ENCODE results near the gene RAI14.
A peak's percentile ranks its signal among the peaks of the same experiment; 100 is the strongest.
"Not testable (repeated sequence)": the region's sequence is repeated elsewhere in the genome, so short reads cannot be mapped to it uniquely, and the experiment has no call there.

RAI14 gene

DNA sequence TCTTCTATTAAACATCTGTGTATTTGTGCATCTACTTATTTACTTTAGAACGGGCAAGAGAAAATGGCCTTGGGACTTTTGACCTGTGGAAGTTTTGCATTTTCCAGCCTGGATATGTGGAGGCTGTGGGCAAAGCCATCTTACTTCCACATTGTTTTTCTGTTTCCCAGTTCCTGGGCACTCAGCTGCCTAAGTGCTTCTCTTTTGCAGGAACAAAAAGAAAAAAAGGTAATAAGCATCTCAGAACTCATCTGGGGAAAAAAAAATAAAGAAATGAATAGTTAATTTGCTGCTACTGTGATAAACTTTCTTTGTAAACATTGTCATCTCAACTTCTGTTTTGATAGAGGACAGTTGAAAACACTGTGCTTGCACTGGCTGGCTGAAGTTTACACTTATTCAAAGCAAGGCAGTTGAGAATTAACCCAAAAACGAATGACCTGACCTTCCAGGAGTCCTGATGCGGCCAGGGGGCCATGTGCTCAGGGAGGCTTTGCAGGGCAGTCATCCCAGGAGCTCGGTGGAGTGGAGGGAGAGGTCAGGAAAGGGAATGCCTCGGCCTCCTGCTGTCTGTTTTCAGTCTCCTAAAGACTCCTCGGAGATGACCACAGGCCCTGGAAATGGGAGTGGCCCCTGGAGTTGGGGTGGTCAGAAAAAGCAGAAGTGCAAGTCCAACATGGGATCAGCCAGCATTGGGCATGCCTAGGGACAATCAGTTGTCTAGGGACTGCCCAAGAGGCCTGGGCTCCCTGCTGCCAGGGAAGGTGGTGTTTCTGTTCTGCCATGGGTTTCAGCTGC, 75.5 kb downstream of the RAI14 start:
- DNase-seq (ENCODE audit: low read depth in 2 of 2), result no peak

GRCh38 chr5:34734326-34734725, 78.2 kb downstream of the RAI14 start:
- no peak for DNase-seq (ENCODE audit: low read depth in 2 of 2)

DNA sequence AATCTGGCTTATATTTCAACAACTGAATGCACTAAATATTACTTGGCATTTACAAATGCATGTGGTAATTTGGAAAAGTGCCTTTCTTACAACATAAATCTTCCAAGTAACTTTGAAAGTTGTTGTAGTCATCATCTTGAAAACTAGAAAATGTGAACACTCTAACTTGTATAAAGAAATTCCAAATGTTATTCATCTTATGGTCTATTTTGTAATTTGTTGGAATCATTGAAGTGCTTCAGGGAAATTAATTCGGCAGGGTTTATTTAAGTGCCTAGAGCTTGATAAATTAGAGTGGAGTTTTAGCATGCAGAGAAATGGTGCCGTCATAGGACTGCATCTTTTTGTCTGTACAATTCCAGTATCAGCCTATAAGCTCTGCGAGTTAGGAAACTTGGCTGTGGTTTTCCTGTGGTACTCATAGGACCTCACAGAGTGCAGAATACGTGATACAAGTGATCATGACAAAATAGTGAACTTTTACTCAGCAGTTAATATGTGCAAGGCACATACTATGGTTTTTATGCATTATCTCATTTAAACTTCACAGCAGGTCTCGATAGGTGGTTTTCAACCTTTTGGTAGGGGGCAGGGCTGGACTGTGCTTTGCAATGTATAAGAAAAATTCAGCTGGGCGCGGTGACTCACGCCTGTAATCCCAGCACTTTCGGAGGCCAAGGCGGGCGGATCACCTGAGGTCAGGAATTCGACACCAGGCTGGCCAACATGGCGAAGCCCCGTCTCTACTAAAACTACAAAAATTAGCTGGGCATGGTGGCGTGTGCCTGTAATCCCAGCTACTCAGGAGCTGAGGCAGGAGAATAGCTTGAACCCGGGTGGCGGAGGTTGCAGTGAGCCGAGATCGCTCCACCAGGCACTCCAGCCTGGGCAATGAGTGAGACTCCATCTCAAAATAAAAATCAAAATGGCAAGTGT, 79.6 kb downstream of the RAI14 start:
- DNase-seq (ENCODE audit: low read depth in 2 of 2), result peak; percentile 90 to 93

DNA sequence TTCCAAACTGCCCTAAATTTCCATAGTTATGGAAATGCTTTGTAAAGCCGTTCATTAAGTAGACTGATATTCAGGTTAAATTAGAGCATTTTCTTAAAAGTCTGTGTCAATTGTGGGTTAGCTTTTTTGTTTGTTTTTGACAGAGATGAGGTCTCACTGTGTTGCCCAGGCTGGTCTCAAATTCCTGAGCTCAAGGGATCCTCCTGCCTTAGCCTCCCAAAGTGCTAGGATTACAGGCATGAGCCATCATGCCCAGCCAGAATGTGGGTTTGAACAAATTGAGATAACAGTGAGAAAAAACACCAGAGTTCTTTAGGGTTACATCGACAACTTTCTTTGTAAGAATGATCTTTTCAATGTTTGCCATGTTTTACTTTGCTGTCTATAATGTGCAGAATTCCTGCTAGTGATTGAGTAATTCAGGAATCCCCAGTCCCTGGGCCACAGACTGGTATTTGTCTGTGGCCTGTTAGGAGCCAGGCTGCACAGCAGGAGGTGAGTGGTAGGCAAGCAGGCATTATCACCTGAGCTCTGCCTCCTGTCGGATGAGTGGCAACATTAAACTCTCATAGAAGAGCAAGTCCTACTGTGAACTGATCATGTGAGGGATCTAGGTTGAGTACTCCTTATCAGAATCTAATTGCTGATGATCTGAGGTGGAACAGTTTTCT, 80.5 kb downstream of the RAI14 start:
- no peak for DNase-seq (ENCODE audit: low read depth in 2 of 2)

DNA sequence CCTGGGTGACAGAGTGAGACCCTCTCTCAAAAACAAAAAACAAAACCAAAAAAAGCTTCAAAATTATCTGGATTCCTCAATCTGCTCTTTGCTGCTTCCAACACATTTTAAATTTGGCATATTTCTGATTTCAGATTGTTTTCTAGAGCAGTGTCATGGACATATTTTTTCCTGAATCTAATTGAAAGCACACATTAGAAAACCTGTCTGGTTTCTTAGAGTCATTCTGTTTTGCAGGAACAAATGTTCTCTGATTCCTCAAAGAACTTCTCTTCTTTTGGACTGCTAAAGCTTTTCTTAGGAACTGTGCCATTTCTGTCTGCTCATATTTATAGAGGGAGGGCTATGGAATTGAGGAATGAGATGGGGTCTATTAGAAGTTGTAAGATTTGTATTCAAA, 81.6 kb downstream of the RAI14 start:
- DNase-seq (ENCODE audit: low read depth in 2 of 2), result no peak

DNA sequence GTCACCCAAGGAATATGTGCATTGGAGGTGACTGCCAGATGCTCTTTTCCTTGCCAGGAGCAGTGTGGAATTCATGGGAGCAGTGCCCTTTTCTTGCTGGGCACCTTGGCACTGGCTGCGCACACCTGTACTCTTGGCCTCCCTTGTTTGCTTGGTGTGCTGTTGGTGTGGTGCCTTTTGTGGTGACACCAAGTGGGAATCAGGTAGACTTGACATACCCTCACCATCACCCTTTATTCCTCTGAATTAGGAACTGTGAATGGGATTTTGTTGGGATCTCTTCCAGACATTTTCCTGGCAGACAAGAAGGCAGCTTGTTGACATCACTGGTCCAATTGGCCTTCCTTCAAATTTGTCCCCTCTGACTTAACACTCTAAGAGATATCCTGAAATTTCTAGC, 82.3 kb downstream of the RAI14 start:
- no peak for DNase-seq (ENCODE audit: low read depth in 2 of 2)

GRCh38 chr5:34740389-34740806, 84.3 kb downstream of the RAI14 start:
- no peak for DNase-seq (ENCODE audit: low read depth in 2 of 2)

DNA sequence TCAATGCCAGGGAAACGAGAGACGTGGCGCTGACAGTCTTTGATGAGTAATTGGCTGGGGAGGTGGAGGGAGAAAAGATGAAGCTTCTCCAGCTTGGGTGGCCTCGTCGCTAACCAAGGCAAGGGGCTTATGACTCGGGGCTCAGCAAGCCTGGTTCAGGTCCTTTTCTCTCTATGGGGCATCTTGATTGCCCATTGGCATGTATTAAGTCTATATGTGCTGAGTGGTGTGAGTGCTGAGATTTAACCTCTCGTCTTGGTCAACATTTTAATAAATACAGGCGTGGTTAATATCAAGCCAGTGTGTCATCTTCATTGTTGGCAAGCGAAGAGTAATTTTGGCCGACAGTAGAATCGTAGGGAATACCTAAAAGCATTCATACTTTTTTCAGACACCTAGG, 85.9 kb downstream of the RAI14 start:
- no peak for DNase-seq (ENCODE audit: low read depth in 2 of 2)

DNA sequence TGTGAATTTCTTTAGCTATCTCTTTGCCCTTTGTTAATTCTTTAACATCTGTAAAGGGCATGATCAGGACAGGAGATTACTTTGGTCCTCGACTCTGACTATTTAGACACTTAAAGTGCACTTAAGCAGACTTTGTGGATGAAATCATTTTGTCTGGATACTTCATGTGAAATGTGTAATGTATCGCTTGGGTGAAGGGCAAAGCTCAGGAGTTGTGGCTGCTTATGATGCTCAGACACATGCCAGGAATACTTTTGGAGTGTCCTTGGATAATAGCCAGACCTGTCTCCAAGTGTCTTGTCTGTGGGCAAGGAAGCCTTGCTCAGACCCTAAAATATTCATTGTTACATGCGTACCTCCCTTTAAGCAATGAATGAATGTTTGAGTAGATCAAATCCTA, 87.8 kb downstream of the RAI14 start:
- DNase-seq (ENCODE audit: low read depth in 2 of 2), result peak; percentile 97

DNA sequence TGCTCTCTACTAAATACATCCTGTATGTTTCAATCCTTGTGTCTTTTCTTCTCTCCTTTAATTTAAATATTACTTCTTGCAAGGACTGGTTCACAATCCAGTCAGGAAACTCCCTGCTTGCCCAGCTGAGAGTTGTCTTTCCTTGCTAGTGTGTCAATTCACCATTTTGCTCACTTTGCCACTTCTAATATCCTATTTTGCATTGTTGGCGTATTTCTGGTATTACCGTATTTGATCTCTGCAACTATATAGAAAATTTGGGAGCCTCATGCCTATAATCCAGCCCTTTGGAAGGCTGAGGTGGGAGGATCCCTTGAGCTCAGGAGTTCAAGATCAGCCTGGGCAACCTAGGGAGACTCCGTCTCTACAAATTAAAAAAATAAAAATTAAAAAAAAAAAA, 92.3 kb downstream of the RAI14 start:
- DNase-seq (ENCODE audit: low read depth in 2 of 2), result no peak

DNA sequence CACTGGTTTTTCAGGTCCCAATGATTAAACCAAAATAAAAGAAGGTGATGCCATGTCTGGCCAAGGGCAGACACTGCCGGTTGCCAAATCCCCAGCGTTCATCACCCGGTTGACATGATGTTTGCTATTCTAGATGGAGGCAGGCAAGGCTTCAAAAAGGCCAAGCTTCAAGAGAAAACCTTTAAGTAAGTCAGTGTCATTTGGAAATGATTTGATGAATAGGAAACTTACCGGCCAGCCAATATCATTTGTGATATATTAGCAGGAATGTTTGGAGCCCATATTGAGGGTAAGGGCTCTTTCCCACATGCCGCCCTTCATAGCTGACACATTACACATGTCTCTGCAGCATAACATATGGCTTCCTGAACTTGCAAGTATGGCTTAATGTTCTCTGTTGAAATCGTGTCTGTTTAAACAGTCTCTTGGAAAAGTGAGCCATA, 93.3 kb downstream of the RAI14 start:
- peak; percentile 92 to 94 for DNase-seq (ENCODE audit: low read depth in 2 of 2)

DNA sequence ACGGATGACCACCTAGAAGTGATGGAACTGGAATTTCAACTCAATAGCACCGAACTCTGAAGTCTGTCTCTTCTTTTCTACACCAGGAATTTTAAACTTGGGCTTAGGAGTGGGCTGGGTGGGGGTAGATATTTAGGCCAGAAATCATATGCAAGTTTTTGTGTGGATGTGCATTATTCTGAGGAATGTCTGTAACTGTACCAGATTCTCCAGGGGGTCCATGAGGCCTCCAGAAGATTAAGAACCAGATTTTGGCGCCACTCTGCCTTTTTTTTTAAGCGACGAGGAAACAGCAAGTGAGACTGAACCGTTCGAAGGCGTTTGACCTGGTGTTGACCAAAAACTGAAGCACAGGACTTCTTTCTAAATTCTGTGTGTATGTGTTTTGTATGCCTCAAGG, 94.1 kb downstream of the RAI14 start:
- peak in 1 of 2 experiments; percentile 70 for DNase-seq (ENCODE audit: low read depth in 2 of 2)

GRCh38 chr5:34751807-34752736, 95.9 kb downstream of the RAI14 start:
- DNase-seq (ENCODE audit: low read depth in 2 of 2), result no peak

GRCh38 chr5:34753236-34753635, 97.1 kb downstream of the RAI14 start:
- DNase-seq (ENCODE audit: low read depth in 2 of 2), result not testable (repeated sequence)

DNA sequence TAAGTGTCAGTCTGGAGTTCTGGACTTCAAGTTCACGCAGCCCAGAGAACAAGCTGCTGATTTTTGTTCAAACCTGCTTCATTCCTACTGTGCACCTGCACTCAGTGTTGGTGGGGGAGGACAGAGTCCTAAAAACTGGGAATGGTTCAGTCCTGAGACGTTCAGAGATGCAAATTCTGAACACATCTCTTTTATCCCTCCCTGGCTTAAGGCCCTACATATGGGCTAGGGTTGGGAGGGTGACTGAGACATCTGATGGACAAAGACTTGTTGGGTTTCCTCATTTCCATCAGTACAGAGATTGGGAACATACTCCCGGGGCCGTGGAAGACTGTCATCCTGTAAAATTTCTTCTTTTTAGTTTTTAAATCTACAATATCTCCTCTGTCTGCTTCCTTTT, 99.8 kb downstream of the RAI14 start:
- DNase-seq (ENCODE audit: low read depth in 2 of 2), result no peak

GRCh38 chr5:34756781-34757624, 100.9 kb downstream of the RAI14 start:
- DNase-seq (ENCODE audit: low read depth in 2 of 2), result no peak

DNA sequence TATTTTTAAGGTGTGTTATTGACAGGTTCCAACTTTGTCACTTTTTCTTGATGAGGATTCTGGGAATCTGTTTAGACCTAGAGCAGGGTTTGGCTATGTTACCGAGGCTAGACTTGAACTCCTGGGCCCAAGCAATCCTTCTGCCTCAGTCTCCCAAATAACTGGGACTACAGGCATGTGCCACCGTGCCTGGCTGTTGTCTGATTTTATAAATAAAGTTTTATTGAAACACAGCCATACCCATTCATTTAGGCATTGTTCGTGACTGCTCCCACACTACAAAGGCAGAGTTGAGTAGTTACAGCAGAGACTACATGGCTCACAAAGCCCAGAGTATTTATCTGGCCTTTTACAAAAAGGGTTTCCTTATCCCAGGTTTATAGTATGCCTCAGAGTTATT, 102.4 kb downstream of the RAI14 start:
- no peak for DNase-seq (ENCODE audit: low read depth in 2 of 2)

DNA sequence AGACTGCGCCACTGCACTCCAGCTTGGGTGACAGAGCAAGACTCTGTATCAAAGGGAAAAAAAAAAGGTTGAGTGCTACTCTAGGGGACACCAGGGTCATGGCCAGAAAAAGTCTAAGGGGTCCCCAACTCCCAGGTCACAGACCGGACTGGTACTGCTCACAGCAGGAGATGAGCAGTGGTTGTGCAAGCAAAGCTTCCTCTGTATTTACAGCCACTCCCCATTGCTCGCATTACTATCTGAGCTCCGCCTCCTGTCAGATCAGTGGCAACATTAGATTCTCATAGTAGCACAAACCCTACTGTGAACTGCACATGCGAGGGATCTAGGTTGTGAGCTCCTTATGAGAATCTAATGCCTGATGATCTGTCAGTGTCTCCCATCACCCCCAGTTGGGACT, 103.1 kb downstream of the RAI14 start:
- DNase-seq (ENCODE audit: low read depth in 2 of 2), result not testable (repeated sequence)

DNA sequence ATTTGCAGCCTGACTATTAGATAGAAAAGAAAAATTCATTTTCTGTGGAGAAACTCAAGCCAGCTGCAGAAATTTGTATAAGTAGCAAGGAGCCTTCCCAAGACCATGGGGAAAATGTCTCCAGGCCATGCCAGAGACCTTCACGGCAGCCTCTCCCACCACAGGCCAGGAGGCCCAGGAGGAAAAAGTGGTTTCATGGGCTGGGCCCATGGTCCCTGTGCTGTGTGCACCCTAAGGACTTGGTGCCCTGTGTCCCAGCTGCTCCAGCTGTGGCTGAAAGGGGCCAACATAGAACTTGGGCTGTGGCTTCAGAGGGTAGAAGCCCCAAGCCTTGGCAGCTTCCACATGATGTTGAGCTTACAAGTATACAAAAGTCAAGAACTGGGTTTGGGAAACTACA, 109.5 kb downstream of the RAI14 start:
- no peak for DNase-seq (ENCODE audit: low read depth in 2 of 2)

DNA sequence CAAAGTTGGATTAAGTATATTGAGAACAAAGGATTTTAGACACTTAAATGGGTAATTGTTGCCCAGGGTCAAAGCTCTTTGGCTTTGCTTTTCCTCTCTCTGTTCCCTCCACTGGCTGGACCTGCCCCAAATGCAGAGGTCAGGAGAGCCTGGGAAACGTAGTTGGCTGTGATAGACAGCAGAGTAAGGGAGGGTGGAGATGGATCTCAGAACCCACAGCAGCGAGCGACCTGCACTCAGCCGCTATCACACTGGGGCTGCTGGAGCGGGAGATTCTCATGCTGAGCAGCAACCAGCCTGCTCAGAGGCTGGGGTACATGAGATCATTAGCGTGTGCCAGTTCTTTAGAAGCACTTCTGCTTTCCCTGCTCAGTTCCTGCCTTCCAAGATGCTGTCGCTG, 111.1 kb downstream of the RAI14 start:
- DNase-seq (ENCODE audit: low read depth in 2 of 2), result no peak

All from fibroblast of skin of left biceps (primary cell).